Keratinocyte (primary cell): ENCODE measurements around the gene SCAF8. TPM values are rescaled to one million over a fixed set of nuclear protein-coding genes. Genes with fewer than 3 reads are reported as not detected.

Experiments used
- DNase-seq: peaks from one replicate; pipeline ENCODE4 v3.0.0-alpha.2; 2011; ENCODE audit warnings: low read depth, missing footprints, low spot score
- FAIRE-seq: peaks from 2 replicates; lab custom pipeline; 2011; peaks lifted over from hg19 to GRCh38; lab: Jason Lieb, UNC
- H2AFZ ChIP-seq: 2 replicates; pipeline ENCODE4 v1.6.0; 2012; ENCODE audit warnings: low read length, control low read depth, inconsistent platforms; ENCODE audit not compliant: control insufficient read depth
- H3K27ac ChIP-seq: 2 replicates; pipeline ENCODE4 v1.5.1; 2011; ENCODE audit warnings: low read length; ENCODE audit not compliant: control insufficient read depth, insufficient read depth
- H3K27me3 ChIP-seq: 3 replicates; pipeline ENCODE4 v1.6.0; 2011; ENCODE audit warnings: low read length; ENCODE audit not compliant: control insufficient read depth, insufficient read depth; ENCODE audit errors: extremely low read depth
- H3K36me3 ChIP-seq, 2 experiments: 2 replicates in 1 of 2; 3 replicates in 1 of 2; pipeline ENCODE4 v1.5.1; 2011; ENCODE audit warnings: low read length in 2 of 2, mild to moderate bottlenecking in 1 of 2; ENCODE audit not compliant: control insufficient read depth in 2 of 2, insufficient read depth in 2 of 2; ENCODE audit errors: extremely low read depth in 1 of 2
- H3K4me1 ChIP-seq: 3 replicates; pipeline ENCODE4 v1.5.1; 2011; ENCODE audit warnings: low read length; ENCODE audit not compliant: control insufficient read depth, insufficient read depth; ENCODE audit errors: extremely low read depth
- H3K4me2 ChIP-seq: 3 replicates; pipeline ENCODE4 v1.6.0; 2011; ENCODE audit warnings: low read depth, low read length; ENCODE audit not compliant: control insufficient read depth, insufficient read depth; ENCODE audit errors: extremely low read depth
- H3K4me3 ChIP-seq, 3 experiments: fragments of 200-600 bp in 1 of 3; sonication (generic) in 1 of 3; 2 replicates in 2 of 3; 3 replicates in 1 of 3; pipeline ENCODE4 v1.5.1; 2011 to 2016; ENCODE audit warnings: low read length in 3 of 3, mild to moderate bottlenecking in 3 of 3, control low read depth in 2 of 3, inconsistent platforms in 1 of 3, low read depth in 1 of 3, mixed read lengths in 1 of 3, mixed run types in 1 of 3, moderate library complexity in 1 of 3; ENCODE audit not compliant: control insufficient read depth in 2 of 3, insufficient read depth in 2 of 3; ENCODE audit errors: extremely low read depth in 1 of 3
- H3K79me2 ChIP-seq: 2 replicates; pipeline ENCODE4 v1.6.0; 2012; ENCODE audit warnings: low read length; ENCODE audit not compliant: control insufficient read depth, insufficient read depth
- H3K9ac ChIP-seq: 3 replicates; pipeline ENCODE4 v1.6.0; 2011; ENCODE audit warnings: low read length; ENCODE audit not compliant: control insufficient read depth, insufficient read depth; ENCODE audit errors: extremely low read depth
- H3K9me1 ChIP-seq: 3 replicates; pipeline ENCODE4 v1.6.0; 2011; ENCODE audit warnings: low read length; ENCODE audit not compliant: control insufficient read depth, insufficient read depth; ENCODE audit errors: extremely low read depth
- H3K9me3 ChIP-seq: 2 replicates; pipeline ENCODE4 v1.5.1; 2012; ENCODE audit warnings: low read depth, low read length; ENCODE audit not compliant: control insufficient read depth
- H4K20me1 ChIP-seq: 3 replicates; pipeline ENCODE4 v1.6.0; 2011; ENCODE audit warnings: low read length; ENCODE audit not compliant: control insufficient read depth, insufficient read depth; ENCODE audit errors: extremely low read depth
- EZH2 ChIP-seq: IDR thresholded peaks from one replicate; pipeline ENCODE4 v1.6.1; 2012; ENCODE audit warnings: inconsistent platforms, mild to moderate bottlenecking, low read length, moderate library complexity
- dilution Hi-C: fragments of 300-500 bp; cut with MboI; formaldehyde crosslinking; loops from one replicate; pipeline ENCODE4 v1.7.0; 2020; ENCODE audit warnings: low sequenced_read_pairs; ENCODE audit not compliant: extremely low pct_ligation_motif_present
- polyA plus RNA-seq, 5 experiments: library from polyadenylated mRNA; depleted of rRNA in 3 of 5; stranded (reverse) in 3 of 5; stranded (forward) in 1 of 5; unstranded in 1 of 5; fragments of >200 nt; gene quantifications; 1 replicate in 1 of 5; 2 replicates in 3 of 5; 3 replicates in 1 of 5; pipeline versions ENCODE4 v1.2.1 to v1.2.3, GENCODE V29; 2011 to 2012; ENCODE audit warnings: missing spikeins in 2 of 5, low read depth in 1 of 5, low replicate concordance in 1 of 5
- TF ChIP-seq, protein P1 (sequence below), 3 experiments: IDR thresholded peaks in 1 of 3; conservative IDR thresholded peaks in 1 of 3; optimal IDR thresholded peaks in 1 of 3; 2 replicates in 2 of 3; 3 replicates in 1 of 3; pipeline versions ENCODE3 to v1.5.1; 2011; ENCODE audit warnings: low read length in 3 of 3, mild to moderate bottlenecking in 3 of 3, moderate library complexity in 2 of 3, control low read depth in 1 of 3, inconsistent platforms in 1 of 3; ENCODE audit not compliant: insufficient read depth in 2 of 3; ENCODE audit errors: extremely low read depth in 1 of 3

The SCAF8 gene
- polyA plus RNA-seq, 1 donor (not counting 4 experiments of a cell fraction or from before 2014, with no cell fraction given), result 19.1 TPM

DNA sequence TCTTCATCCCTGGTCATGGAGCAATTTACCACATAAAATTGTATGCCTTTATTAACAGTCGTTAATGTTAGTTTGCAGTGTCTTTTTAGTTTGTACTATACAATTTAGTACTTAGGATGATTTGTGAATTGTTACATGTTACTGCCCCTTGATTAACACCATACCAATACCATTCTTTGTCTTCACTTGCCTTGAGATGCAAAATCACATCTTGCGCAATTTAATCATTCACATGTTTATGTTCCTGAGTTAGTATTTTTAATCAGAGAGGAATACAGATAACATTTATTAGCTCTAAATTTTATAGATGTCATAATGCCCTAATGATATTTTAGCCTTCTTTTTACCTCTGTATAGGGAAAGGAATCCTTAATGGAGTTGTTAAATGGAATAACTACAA lies 114.1 kb downstream of the SCAF8 start:
- dilution Hi-C loops, result no loop called here
- H3K9me1 ChIP-seq, result no peaks in the 10 kb centered on the region
- no peaks in the 10 kb centered on the region for H3K9me3 ChIP-seq
- no peak overlapping the region for H2AFZ ChIP-seq
- H4K20me1 ChIP-seq, result no peaks in the 10 kb centered on the region
- FAIRE-seq (no peak), DNase-seq (no peak)
- H3K36me3 ChIP-seq, result peaks cover 0 to 1% of the 10 kb centered on the region in 2 experiments
- H3K27ac ChIP-seq, result no peak overlapping the region
- H3K4me3 ChIP-seq, result no peak overlapping the region
- no peak overlapping the region for H3K9ac ChIP-seq
- H3K4me2 ChIP-seq, result no peak overlapping the region
- H3K79me2 ChIP-seq, result peaks cover 24% of the 10 kb centered on the region
- no peak for TF ChIP-seq EZH2
- TF ChIP-seq, protein P1, sequence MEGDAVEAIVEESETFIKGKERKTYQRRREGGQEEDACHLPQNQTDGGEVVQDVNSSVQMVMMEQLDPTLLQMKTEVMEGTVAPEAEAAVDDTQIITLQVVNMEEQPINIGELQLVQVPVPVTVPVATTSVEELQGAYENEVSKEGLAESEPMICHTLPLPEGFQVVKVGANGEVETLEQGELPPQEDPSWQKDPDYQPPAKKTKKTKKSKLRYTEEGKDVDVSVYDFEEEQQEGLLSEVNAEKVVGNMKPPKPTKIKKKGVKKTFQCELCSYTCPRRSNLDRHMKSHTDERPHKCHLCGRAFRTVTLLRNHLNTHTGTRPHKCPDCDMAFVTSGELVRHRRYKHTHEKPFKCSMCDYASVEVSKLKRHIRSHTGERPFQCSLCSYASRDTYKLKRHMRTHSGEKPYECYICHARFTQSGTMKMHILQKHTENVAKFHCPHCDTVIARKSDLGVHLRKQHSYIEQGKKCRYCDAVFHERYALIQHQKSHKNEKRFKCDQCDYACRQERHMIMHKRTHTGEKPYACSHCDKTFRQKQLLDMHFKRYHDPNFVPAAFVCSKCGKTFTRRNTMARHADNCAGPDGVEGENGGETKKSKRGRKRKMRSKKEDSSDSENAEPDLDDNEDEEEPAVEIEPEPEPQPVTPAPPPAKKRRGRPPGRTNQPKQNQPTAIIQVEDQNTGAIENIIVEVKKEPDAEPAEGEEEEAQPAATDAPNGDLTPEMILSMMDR (optimal IDR thresholded peaks at IDR 0.05 in 1 of 3, IDR thresholded peaks at IDR 0.05 in 1 of 3, conservative IDR thresholded peaks at IDR 0.05 in 1 of 3; ENCODE audit: extremely low read depth in 1 of 3, insufficient read depth in 2 of 3, low read length in 3 of 3), result no peak
- no peaks in the 10 kb centered on the region for H3K27me3 ChIP-seq
- no peaks in the 10 kb centered on the region for H3K4me1 ChIP-seq

DNA sequence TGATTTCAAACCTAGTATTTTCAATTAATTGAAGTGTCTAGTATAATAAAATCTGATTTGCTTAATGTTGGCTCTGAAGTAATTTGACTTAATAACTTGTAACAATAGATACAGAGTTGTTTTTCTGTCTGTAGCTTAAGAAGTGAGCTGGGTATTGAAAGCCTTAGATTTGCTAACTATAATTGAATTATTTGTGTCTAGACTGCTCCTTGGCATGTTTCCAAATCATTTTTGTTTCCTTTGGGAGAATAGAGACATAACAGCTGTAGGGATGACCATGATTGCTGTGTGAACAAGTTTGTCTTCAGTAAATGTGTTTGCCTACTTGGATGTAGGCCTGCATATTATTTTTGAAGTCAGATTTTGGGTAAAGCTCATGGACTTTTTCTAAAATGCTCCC lies 115.4 kb downstream of the SCAF8 start:
- FAIRE-seq (no peak), DNase-seq (no peak)
- H3K4me3 ChIP-seq, result no peak overlapping the region
- H2AFZ ChIP-seq, result no peak overlapping the region
- dilution Hi-C loops, result no loop called here
- no peak overlapping the region for H3K4me2 ChIP-seq
- H3K9ac ChIP-seq, result no peak overlapping the region
- H3K79me2 ChIP-seq, result peaks cover 23% of the 10 kb centered on the region
- H3K36me3 ChIP-seq, result peaks cover 0 to 1% of the 10 kb centered on the region in 2 experiments
- no peaks in the 10 kb centered on the region for H4K20me1 ChIP-seq
- no peak overlapping the region for H3K27ac ChIP-seq
- no peaks in the 10 kb centered on the region for H3K27me3 ChIP-seq
- TF ChIP-seq, protein P1 (optimal IDR thresholded peaks at IDR 0.05 in 1 of 3, IDR thresholded peaks at IDR 0.05 in 1 of 3, conservative IDR thresholded peaks at IDR 0.05 in 1 of 3; ENCODE audit: extremely low read depth in 1 of 3, insufficient read depth in 2 of 3, low read length in 3 of 3), result no peak
- TF ChIP-seq EZH2, result no peak
- no peaks in the 10 kb centered on the region for H3K9me1 ChIP-seq
- no peaks in the 10 kb centered on the region for H3K4me1 ChIP-seq
- H3K9me3 ChIP-seq, result no peaks in the 10 kb centered on the region
